GM12865 (cell line): Measurements from ENCODE around the gene PDILT.

Experiments
- DNase-seq: peaks from one replicate; pipeline ENCODE4 v3.0.0; 2010; ENCODE audit warnings: low read depth
- H3K4me3 ChIP-seq: 2 replicates; pipeline ENCODE4 v1.5.1; 2011; ENCODE audit warnings: mild to moderate bottlenecking, low read depth, low read length, control low read depth
- TF ChIP-seq, protein P1 (sequence below): IDR thresholded peaks from 2 replicates; pipeline ENCODE4 v1.5.1; 2011; ENCODE audit warnings: low read length, control low read depth, low read depth, inconsistent platforms; ENCODE audit not compliant: insufficient read depth; ENCODE audit errors: missing control alignments

Gene PDILT

DNA sequence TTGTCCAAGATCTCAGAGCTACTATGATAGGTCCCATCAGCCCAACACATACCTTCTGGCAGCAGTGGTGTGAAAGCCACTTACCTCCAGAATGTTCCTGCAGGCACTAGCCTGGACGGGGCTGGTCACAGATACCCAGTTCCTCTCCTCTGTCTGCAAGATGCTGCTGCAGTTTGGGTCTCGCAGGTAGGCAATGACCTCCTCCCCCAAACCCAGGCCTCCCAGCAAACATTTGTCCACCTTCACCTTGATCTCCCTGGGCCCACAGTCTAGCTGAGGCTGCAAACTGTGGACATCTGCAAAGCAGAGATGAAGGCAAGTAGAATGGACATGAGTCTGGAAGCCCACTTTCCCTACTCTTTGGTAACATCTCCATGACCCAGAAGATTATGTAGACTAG is 84.4 kb downstream of the PDILT start:
- TF ChIP-seq, protein P1, sequence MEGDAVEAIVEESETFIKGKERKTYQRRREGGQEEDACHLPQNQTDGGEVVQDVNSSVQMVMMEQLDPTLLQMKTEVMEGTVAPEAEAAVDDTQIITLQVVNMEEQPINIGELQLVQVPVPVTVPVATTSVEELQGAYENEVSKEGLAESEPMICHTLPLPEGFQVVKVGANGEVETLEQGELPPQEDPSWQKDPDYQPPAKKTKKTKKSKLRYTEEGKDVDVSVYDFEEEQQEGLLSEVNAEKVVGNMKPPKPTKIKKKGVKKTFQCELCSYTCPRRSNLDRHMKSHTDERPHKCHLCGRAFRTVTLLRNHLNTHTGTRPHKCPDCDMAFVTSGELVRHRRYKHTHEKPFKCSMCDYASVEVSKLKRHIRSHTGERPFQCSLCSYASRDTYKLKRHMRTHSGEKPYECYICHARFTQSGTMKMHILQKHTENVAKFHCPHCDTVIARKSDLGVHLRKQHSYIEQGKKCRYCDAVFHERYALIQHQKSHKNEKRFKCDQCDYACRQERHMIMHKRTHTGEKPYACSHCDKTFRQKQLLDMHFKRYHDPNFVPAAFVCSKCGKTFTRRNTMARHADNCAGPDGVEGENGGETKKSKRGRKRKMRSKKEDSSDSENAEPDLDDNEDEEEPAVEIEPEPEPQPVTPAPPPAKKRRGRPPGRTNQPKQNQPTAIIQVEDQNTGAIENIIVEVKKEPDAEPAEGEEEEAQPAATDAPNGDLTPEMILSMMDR = no peak
- no peak overlapping the region for H3K4me3 ChIP-seq
- no peak for DNase-seq

DNA sequence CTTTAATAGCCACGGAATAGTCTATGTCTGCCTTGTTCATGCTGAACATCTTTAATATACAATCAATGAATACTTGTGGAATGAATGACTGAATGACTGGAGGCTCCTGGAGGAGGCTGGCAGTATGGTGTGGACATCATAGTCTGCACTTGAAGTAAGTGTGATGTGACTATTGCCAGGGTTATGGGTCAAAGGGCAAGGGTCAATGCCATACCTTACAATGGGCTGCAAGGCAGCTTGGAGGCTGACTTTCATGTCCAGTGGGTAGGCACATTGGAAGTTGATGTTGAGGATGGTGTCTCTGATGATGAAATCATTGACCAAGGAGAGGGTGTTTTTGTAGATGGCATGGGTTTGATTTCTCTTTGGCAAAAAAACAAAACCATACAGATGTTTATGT is 85.1 kb downstream of the PDILT start:
- no peak for DNase-seq
- H3K4me3 ChIP-seq = no peak overlapping the region
- TF ChIP-seq, protein P1 = no peak

DNA sequence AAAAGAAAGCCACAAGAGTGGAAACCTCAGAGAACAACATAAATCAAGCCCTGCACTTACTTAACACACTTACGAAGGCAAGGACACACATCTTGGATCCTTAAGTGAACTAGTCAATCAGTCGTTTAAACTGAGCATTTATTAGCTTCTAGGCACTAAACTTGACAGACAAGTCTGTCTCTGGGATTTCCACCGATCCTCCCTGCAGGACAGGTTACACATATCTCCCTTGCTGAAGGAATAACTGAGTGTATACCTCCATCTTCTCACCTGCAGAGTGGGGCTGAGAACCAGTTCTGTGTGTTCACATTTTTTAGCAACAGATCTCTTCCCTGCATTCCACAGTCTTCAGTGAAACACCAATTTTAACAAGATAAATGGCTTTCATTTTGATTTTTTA is 86.1 kb downstream of the PDILT start:
- TF ChIP-seq, protein P1 = no peak
- no peak overlapping the region for H3K4me3 ChIP-seq
- DNase-seq = no peak

DNA sequence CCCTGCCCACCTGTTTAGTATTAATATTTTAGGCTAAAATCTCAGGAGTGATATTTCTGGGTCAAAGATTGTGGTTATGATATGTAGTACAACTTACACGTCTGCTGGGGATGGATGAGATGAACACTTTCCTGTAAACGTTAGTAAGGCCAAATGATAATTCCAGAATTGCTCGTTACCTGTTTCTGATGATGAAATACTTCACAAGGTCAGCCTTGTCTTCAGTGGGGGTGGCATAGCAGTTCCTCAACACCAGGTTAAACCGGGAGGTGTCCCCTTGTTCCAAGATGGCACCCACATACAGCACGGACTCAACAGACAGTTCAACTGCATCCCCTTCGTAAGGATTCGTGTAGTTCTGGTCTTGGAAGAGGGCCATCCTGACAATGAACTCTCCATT is 86.5 kb downstream of the PDILT start:
- DNase-seq = no peak
- TF ChIP-seq, protein P1 = no peak
- no peak overlapping the region for H3K4me3 ChIP-seq

DNA sequence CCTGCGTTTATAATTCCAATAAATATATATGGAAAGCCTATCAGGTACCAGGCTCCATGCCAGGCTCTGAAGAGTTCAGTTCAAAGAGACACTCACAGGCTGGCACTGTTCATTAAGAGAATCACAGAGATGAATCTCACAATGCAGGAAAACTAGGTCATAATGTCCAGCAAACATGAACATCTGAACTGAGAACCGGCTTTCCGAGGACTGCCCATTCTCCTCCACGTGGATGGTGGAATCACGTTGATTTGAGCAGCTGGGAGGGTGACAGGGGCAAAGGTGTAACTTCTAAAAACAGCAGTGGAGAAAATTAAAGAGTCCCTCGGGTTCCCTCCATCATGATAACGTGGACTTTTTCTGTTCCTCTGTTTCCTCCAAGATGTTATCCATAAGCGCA is 87.4 kb downstream of the PDILT start:
- no peak for DNase-seq
- no peak overlapping the region for H3K4me3 ChIP-seq
- TF ChIP-seq, protein P1 = no peak

DNA sequence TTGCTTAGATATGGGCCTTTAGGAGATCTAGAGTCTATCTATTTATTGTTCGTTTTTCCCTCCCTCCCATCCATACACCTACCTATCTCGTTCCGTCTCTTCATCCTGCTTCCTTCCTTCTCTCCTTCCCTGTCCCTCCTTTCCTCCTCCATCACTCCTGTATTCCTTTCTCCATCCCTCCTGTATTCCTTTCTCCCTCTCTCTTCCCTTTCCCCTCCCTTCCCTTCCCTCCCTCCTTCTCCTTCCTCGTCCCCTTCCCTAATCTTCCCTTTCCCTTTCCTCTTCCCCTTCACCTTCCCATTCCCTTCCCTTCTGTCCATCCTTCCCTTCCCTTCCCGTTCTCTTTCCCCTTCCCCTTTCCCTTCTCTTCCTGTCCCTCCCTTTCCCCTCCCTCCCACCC is 87.8 kb downstream of the PDILT start:
- H3K4me3 ChIP-seq = no peak overlapping the region
- no peak for DNase-seq
- TF ChIP-seq, protein P1 = no peak

DNA sequence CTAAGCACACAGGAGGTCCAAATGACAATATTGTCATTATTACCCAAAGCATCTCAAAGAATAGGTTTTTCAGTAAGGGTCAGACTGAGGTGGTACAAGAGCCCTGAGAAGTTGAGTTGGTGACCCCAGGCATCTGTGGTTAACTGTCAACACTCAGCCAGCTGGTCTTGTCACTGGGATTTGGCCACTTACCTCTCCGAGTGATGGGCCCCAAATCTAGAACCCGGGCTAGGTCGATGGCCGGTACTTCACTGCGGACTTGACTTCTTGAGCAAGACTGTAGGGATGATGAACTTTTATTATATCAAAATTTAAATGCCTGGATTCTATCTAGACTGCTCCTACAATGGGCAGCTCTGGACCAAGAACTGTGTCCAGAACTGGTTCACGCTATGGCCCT is 88.8 kb downstream of the PDILT start:
- TF ChIP-seq, protein P1 = no peak
- H3K4me3 ChIP-seq = no peak overlapping the region

More for the DNA sequence above, 88.8 kb downstream of the PDILT start:
- no peak for DNase-seq
